HG03342 (cell line): ENCODE measurements around the gene NFE2L2.
"Not testable (repeated sequence)": the region's sequence is repeated elsewhere in the genome, so short reads cannot be mapped to it uniquely, and the experiment has no call there.

Source experiments
- ATAC-seq: cut with Tn5 transposase; IDR thresholded peaks from one replicate; pipeline ENCODE4 v1.9.1; 2021; ENCODE audit warnings: mild to moderate bottlenecking, moderate library complexity; ENCODE audit not compliant: unreplicated experiment

Gene NFE2L2

DNA sequence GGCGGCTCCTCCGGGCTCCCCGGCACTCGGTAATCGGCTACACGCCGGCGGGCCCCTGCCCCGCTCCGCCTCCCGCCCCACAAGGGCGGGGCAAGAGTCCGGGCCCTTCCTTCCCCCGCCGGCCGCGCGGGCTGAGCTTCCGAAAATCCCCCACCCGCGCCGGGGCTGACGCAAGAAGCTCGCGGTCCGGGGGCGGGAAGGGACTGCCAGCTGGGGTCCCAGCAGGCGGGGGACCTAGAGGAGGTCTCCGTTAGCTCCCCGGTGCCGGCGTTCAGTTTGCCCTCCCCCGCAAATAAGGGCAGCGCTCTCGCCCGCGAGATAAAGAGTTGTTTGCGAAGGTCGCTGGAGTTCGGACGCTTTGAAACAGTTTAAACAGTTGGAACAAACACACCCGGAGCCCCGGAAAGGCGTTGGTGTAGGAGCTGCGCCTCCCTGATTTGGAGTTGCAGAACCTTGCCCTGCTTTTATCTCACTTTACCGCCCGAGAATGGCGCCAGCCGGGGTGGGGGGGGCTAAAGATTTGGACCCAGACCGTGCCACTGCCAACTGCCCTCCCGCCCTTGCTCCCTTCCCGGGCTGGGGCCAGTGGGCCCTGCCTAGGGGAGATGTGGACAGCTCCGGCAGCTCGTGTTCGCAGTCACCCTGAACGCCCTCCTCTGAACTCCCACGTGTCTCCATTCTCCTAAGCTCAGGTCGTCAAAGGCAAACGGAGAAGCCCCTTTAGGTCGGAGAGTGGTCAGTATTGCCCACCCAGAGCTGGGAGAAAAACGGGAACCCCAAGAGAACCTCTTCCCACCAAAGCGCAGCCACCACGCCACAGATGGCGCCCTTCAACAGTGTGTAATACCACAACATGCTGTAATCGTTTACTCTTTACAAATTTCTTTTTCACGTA, at the start of gene NFE2L2:
Gene NFE2L2 (minus strand): TSS at position 35 of the 895 bp plus-strand sequence. CDS start 151 bp downstream, outside the sequence.
- peak; percentile 62 for ATAC-seq

DNA sequence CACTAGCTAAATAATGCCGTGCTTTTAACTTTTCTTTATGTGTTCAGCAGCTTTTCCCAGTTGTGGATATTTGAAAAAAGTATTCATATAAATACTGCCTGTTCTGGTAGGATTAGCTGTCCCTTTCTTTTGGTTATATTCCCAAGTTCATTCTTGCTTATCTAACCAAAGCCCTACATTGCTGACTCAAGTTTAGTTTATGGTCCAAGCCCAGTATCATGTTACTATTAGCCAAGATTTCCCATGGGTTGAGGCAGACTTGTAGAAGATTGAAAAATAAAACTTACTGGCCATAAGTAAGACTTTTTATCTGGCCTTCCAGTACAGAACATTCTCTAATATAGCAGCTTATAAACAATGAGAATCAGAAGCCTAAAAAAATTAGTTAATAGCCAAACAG, 49.7 kb upstream of the NFE2L2 start:
- no peak for ATAC-seq

DNA sequence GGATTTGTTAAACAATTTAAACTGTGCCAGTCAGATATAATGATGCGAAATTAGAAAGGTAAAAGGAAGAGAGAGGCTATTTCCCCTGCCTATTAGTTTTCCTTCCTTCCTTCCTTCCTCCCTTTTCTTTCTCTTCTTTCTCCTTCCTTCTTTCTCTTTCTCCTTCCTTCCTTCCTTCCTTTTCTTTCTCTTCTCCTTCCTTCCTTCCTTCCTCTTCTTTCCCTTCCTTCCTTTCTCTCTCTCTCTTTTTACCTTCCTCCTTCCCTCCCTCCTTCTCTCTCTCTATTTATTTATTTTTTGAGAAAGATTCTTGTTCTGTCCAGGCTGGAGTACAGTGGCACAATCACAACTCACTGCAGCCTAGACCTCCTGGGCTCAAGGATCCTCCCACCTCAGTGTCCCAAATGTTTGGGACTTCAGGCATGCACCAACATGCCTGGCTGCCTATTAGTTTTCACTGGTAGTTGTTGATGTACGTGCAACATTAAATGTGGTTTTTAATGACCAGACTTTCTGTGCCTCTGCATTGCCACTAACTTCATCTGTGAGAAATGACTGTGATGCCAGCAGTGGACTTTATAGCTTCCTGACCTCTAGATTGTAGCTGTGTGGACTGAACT, 48.7 kb upstream of the NFE2L2 start:
- ATAC-seq = no peak

DNA sequence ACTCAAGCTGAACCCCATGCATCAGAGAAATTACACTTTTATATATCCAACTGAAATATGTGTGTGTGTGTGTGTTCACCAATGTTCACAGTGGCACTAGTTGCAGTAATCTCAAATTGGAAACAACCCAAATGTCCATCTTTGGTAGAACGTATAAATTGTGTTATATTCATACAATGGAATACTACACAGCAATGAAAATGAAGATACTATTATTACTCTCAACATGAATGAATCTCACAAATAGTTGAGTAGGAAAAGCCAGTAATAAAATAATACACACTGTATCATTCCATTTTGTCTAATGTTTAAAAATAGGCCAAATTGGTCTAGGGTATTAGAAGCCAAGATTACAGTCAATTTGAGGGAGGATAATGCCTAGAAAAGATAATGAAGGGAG, 48.0 kb upstream of the NFE2L2 start:
- ATAC-seq = no peak

DNA sequence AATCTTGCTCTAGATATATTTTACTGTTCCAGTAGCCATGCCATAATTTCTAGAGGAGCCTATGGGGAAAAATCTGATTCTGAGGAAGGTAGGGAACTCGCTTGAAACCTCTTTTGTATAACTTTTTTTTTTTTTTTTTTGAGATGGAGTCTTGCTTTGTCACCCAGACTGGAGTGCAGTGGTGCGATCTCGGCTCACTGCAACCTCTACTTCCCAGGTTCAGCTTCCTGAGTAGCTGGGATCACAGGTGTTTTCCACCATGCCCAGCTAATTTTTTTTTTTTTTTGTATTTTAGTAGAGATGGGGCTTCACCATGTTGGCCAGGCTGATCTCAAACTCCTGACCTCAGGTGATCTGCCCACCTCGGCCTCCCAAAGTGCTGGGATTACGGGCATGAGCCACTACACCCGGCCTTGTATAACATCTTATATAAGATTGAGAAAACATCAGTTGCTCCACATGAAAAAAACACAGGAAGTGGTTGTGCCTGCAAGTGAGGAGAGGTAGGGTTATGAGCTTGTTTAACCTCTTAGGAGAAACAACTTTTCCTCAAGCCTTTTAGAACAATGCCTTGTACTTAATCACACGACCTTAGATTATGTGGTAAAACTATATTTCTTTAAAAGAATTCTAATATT, 45.3 kb upstream of the NFE2L2 start:
- ATAC-seq = not testable (repeated sequence)

DNA sequence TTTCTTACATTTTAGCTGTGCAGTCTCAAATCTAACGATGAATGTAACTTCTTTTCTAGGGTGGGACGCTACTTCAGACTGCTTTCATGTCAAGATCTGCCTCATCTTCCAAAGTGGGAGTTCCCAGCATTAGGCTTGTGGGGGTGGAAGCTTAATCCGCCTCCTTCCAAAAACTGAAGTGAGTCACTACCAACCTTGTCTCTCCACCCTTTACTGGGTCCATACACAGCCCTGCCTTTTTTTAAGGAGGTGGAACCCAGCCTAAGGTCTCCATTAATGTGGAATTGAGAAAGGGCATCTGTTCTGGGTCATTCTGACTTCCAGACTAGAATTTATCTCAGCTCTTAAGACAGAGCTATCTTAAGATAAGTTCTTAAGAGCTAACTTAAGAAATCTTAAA, 42.0 kb upstream of the NFE2L2 start:
- ATAC-seq = no peak

DNA sequence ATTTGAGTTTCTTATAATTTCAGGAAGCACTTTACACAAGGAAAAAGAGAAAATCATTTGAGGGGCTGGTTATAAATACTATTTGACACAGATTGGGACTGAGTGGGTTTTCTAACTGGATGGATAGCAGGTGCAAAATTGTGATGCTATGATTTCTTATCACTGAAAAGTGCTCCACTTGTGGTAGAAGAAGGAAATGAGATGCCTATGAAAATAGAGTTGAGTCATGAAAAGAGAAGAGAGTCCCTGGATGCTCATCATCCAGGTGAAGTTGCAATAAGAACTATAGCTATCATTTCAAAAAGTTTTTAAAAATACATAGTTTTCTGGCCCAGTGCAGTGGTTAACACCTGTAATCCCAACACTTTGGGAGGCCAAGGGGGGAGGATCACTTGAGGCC, 39.4 kb upstream of the NFE2L2 start:
- no peak for ATAC-seq

DNA sequence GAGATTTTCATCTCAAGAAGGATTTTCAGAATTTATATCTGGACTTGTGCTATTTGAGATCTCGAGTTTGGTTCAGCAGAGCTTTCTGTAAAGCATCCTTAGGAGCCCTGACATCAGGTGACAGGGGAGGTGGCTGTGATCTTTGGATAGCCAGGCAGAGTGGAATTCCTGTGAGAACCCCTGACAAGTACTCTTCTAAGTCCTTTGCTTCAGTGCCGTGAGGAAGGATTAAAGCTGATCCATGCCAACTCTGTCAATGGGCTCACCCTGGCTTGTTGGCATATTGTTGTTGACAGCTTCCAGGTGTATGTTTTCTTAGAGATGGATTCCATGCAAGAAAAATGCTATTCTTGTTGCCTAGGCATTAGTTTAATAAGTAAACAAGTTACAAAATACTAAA, 38.0 kb upstream of the NFE2L2 start:
- no peak for ATAC-seq

DNA sequence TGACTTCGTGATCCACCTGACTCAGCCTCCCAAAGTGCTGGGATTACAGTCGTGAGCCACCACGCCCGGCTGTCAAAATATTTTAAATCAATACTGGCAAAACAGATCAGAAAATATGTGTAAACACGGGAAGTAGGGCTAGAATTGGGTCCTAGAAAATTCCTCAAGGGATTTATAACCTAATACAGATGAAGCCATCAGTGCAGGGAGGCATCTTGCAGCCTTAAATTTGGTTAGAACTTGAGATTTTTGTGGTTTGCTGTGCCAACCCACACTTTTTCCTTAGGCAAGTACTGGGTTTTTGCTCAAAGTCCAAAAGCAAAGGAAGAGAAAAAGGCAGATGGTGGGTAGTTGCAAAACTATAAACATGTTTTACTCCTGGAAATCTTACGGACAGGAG, 33.7 kb upstream of the NFE2L2 start:
- ATAC-seq = no peak

DNA sequence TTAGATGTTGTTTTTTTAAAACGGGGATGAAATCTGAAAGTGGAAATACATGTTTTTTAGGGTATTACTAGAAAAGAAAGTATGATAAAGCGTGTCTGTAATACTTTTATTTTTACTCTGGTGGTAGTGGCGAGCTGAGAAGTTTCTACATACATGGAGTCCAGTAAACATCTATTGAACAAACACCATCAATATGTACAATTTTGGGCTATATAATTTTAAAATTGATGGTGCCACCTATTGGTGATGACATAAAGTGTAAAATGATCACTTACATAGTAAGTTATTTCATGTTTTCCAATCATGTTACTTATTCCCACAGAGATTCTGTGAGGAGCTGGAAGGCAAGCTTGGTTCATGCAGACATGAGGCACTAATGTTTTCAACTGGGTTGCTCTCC, 31.5 kb upstream of the NFE2L2 start:
- no peak for ATAC-seq

DNA sequence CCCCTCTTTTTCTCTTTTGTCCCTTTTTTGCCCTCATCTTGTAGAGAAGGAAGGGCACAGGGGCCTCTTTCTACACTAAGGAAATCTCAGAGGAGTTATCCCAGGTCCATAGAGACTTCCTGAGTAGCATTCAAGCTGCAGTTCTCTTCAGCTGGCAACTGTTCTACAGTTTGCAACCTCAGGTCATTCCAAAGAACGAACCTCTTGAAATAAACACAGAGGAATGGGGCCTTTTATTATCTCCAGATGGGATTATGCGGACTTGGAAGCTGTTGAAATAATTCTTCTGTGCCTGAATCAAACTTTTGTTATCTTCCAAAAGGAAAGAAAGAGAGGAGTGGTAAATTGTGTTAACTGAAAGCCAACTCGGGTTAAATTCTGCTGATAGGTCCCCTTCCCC, 31.0 kb upstream of the NFE2L2 start:
- no peak for ATAC-seq

DNA sequence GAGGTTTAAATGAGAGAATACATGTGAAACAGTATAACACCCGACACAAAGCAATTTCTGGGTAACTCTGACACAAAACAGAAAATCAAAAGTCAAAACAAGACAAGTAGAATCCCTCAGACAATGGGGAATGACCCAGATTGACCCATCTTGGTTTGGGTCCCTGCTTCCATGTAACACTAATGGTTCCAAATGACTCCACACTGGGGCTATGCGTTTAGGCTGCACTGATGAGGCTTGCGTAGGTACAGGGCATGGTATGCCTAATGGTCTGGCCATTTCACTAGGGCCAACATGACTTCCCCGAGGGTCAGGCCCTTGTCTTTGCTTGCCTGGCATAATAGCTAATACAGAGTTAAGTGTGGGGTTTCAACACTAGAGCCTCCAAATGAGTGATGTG, 27.2 kb upstream of the NFE2L2 start:
- ATAC-seq = no peak

DNA sequence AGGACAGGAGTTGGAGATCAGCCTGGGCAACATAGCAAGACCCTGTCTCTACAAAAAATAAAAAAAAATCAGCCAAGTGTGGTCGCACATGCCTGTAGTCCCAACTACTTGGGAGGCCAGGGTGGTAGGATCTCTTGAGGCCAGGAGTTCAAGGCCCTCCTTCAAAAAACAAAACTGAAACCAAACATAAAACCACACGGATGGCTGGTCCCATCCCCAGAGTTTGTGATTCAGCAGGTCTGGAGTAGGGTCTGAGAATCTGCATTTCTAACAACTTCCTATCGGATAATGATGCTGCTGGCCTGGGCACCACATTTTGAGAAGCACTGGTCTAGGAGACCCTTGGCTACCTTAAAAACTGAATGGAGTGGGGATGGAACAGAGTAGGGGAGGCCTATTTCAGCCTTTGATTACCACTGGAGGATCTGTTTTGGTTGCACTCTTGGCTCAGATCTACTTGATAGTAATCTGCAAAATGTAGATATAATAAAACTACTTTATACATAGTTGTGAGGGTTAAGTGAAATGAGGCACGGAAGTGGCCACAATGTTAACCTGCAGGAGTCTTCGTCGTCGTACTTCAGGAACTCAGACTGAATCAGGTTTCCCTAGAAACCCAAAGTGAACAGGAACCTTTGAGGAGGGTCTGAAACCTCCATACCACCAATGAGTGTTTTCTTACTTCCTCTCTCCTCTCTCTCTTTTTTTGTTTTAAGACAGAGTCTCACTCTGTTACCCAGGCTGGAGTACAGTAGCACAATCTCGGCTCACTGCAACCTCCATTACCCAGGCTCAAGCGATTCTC, 25.5 kb upstream of the NFE2L2 start:
- peak; percentile 76 for ATAC-seq

DNA sequence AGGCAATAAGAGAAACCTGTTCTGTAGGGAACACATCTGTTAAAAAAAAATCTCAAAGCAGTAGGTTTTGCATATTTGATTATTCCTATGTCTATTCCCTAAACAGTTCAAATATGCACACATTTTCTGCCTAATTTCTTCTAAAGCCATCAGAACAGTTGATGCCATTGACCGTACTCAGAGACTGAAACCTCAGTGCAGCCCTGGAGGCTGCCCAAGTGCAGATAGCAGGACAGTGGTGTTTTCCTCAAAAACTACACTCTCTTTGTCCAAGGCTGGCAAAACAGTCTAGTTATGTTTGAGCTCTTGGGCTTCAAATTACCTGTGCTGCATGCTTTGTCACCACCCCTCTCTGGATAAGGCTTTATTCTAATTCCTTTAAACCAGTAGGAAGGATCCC, 23.3 kb upstream of the NFE2L2 start:
- no peak for ATAC-seq

DNA sequence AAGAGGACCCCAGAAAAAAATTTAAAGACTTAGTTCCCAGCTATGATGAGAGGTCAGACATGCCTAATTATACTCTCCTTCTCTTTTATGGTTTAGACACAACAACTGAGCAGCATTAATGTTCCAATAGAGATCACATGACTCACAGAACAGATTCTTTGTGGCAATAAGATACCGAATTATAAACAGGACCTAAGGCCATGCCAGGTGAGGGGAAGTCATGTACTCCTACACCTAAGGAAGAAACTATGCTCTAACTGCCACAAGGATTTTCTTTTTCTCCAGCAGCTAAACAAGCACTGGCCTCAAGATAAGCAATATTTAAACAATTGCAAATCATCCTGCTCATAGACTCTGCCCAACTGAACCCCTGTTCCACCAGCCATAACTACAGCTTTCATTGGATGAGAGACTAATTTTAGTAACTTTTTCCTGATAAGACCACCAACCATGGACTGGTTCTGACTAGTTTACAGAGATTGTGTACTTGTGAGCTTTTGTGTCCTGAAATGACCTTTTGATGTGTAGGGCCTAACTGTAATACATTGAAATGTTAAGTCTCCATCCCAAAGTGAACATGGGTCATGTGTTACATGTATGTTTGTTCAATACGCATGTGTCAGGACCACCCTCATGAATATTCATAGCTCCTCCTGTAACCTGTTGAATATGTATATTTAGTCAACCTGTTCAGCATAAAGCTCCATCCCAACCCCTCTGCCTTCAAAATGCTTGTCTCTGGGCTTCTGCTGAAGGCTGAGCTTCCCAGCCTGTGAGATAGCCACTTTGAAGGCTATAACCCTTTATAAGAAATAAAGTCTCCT, 21.6 kb upstream of the NFE2L2 start:
- no peak for ATAC-seq

DNA sequence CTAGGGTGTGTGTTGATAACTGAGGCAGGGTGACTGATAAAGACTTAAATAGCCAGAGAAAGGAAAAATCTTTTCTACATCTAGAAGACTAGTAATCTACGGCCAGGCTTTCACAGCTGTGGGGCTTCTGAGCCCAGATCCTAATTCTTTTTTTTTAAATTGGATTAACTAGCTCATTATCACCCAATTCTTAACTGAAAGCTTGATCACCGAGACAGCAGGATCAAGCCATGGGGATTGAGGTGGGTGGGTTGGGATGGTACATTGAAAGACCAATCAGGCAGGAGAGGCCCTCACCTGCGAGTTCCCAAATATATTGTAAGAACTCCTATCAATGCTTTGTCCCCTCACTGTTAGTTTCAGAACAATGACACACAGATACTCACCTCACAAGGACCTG, 20.0 kb upstream of the NFE2L2 start:
- no peak for ATAC-seq

DNA sequence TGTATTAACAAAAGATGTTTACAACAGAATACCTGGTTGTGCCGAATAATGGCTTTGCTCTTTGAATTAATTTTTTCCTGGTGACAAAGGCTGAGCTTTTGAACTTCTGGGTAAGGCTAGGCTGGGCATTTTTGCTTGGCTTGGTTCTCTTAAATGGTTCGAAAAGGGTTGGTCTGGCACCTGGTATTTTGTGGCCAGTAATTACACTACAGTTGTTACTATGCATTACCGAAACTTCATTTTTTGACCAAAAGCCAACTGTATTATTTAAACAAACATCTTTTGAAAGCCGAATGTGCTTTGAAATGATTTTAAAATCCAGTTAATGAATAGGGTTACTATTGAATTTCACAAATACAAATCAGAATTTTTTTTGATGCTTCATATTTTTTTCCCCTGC, 19.4 kb upstream of the NFE2L2 start:
- no peak for ATAC-seq

DNA sequence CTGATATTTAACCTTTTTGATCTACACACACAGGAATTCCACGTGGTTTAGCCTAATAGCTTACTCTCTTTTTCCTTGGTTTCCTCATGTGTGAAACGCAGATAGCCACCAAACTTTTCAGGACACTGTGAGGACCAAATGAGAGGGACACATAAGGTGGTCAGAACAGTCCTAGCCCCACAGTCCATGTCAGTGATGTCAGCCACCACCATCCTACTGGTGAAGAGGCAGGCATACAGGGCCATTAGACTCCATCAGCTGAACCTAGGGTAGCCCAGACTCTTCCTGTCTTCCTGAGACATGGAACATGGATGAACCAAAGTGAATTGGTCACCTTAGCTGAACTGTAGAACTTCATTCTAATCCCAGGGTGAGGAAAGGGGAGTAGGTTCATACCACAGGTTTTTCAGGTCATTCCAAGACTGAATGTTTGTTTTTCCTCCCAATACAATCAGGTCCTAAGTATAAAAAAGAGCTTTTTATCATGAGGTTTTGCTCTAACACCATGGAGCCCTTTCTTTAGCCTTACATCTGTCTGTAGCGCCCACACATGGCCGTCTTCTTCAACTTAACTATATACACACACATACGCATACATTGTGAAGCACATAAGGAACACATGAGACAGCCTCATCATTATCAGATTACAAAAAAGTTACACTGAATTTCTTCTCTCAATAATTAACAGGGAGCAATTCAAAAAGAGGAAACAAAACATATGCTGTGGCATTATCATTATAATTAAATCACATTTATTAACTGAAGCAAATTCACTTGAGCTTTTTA, 18.5 kb upstream of the NFE2L2 start:
- ATAC-seq = no peak

DNA sequence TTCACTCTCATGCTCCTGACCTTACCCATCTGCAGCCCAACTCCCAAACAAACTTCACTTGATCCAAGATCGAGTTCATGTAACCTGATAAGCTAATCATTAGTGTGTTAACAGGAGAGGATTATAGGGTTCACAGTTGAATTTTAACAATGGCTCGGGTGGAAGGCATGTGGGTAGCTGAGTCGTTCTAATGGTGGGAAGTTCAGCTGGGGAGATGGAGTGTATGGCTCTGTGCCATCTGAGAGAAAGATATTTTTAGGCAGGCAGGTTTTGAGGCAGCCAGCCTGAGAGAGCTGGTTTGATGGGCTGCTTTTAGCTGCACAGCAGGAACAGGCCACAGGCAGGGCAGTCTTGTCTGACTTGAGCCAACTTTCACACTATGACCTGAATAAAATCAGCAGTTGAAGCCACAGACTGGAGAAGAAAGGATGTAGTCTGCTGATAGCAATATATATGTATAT, 17.7 kb upstream of the NFE2L2 start:
- no peak for ATAC-seq
